HFFc6 (cell line): ENCODE data around the gene CDK12. TPM values are rescaled to one million over a fixed set of nuclear protein-coding genes. Genes with fewer than 3 reads are reported as not detected.

Experiments
- DNase-seq: peaks from one replicate; pipeline ENCODE4 v3.0.0-alpha.2; 2018
- H3K27ac Mint-ChIP-seq: 2 replicates; pipeline ENCODE4 v1.8.0; 2020; ENCODE audit warnings: mild to moderate bottlenecking, mixed read lengths
- H3K27me3 Mint-ChIP-seq: 2 replicates; pipeline ENCODE4 v1.8.0; 2021; ENCODE audit warnings: mild to moderate bottlenecking, moderate library complexity, mixed read lengths; ENCODE audit not compliant: insufficient read depth
- H3K36me3 Mint-ChIP-seq: 2 replicates; pipeline ENCODE4 v1.8.0; 2021; ENCODE audit warnings: low read depth, mixed read lengths
- H3K4me1 Mint-ChIP-seq: 2 replicates; pipeline ENCODE4 v1.8.0; 2020; ENCODE audit warnings: low read depth, mixed read lengths
- H3K4me3 Mint-ChIP-seq: 2 replicates; pipeline ENCODE4 v1.8.0; 2020; ENCODE audit warnings: mild to moderate bottlenecking, moderate library complexity, mixed read lengths
- H3K9me3 Mint-ChIP-seq: 2 replicates; pipeline ENCODE4 v1.8.0; 2020; ENCODE audit warnings: mild to moderate bottlenecking, mixed read lengths
- CTCF ChIP-seq: fragments of 200-600 bp; sonication (generic); IDR thresholded peaks from 2 replicates; pipeline ENCODE4 v1.5.0; 2021; ENCODE audit warnings: antibody characterized with exemption, mild to moderate bottlenecking
- total RNA-seq, 6 experiments: library from RNA; stranded (reverse); fragmentation: NEBNext Ultra II Directional; extraction: Animal tissue kit (Norgen Biotek cat#: 25700); gene quantifications; 2 replicates in 1 of 6; 3 replicates in 5 of 6; pipeline ENCODE4 v1.2.3, GENCODE V29; 2021

CDK12 gene
- total RNA-seq, 6 experiments from 2014 or later: 42.2 to 48.5 (median 44.1) TPM

GRCh38 chr17:39576187-39576586 lies 114.9 kb downstream of the CDK12 start:
- Mint-ChIP-seq H3K9me3 (peaks cover 5% of the 10 kb centered on the region), H3K36me3 (peaks cover 6% of the 10 kb centered on the region), H3K27ac (no peak overlapping the region), H3K27me3 (peaks cover 19% of the 10 kb centered on the region), H3K4me1 (peaks cover 7% of the 10 kb centered on the region), H3K4me3 (no peak overlapping the region)
- DNase-seq: peak; percentile 5
- peak; percentile 72 for TF ChIP-seq CTCF

GRCh38 chr17:39578272-39578671 lies 117.0 kb downstream of the CDK12 start:
- DNase-seq: no peak
- H3K36me3 Mint-ChIP-seq: no peaks in the 10 kb centered on the region
- no peaks in the 10 kb centered on the region for H3K9me3 Mint-ChIP-seq
- no peak overlapping the region for H3K27ac Mint-ChIP-seq
- peaks cover 23% of the 10 kb centered on the region for H3K27me3 Mint-ChIP-seq
- TF ChIP-seq CTCF: no peak
- no peak overlapping the region for H3K4me3 Mint-ChIP-seq
- peaks cover 7% of the 10 kb centered on the region for H3K4me1 Mint-ChIP-seq

- Mint-ChIP-seq H3K27ac (no peak overlapping the region), H3K27me3 (peaks cover 25% of the 10 kb centered on the region), H3K9me3 (no peaks in the 10 kb centered on the region), H3K4me3 (no peak overlapping the region), H3K4me1 (no peaks in the 10 kb centered on the region), H3K36me3 (no peaks in the 10 kb centered on the region)
- no peak for DNase-seq
- TF ChIP-seq CTCF: no peak
Observed at GRCh38 chr17:39579318-39580081, 118.2 kb downstream of the CDK12 start.

GRCh38 chr17:39580082-39580468 lies 118.8 kb downstream of the CDK12 start:
- Mint-ChIP-seq H3K27ac (no peak overlapping the region), H3K4me3 (no peak overlapping the region), H3K27me3 (peaks cover 23% of the 10 kb centered on the region), H3K9me3 (no peaks in the 10 kb centered on the region), H3K4me1 (no peaks in the 10 kb centered on the region), H3K36me3 (no peaks in the 10 kb centered on the region)
- TF ChIP-seq CTCF: no peak
- DNase-seq: no peak

GRCh38 chr17:39581071-39581758 lies 119.9 kb downstream of the CDK12 start:
- no peak for TF ChIP-seq CTCF
- Mint-ChIP-seq H3K9me3 (no peaks in the 10 kb centered on the region), H3K27me3 (peaks cover 23% of the 10 kb centered on the region), H3K27ac (no peak overlapping the region), H3K4me3 (no peak overlapping the region), H3K36me3 (no peaks in the 10 kb centered on the region), H3K4me1 (no peaks in the 10 kb centered on the region)
- DNase-seq: no peak
